H1 (cell line): ENCODE results near the gene USP3. TPM values are rescaled to one million over a fixed set of nuclear protein-coding genes. Genes with fewer than 3 reads are reported as not detected.

ENCODE experiments used
- ASH2L ChIP-seq: fragments of 200-600, 300-600 bp; sonication (generic); IDR thresholded peaks from one replicate; pipeline ENCODE4 v1.7.1; 2017; ENCODE audit warnings: low read length
- CHD1 ChIP-seq: IDR thresholded peaks from 2 replicates; pipeline ENCODE4 v1.6.1; 2012; ENCODE audit warnings: low read depth, low read length, improper control_type of control experiment
- E2F6 ChIP-seq: IDR thresholded peaks from 2 replicates; pipeline ENCODE4 v1.6.1; 2012; ENCODE audit warnings: inconsistent platforms
- EZH2 ChIP-seq: fragments of 200-600 bp; sonication (generic); IDR thresholded peaks from 2 replicates; pipeline ENCODE4 v1.7.1; 2012; ENCODE audit warnings: low read depth, mild to moderate bottlenecking, moderate library complexity, low read length, inconsistent platforms; ENCODE audit not compliant: severe bottlenecking
- GABPA ChIP-seq: IDR thresholded peaks from 2 replicates; pipeline ENCODE4 v1.6.1; 2011; ENCODE audit warnings: mild to moderate bottlenecking, low read length, moderate library complexity, borderline replicate concordance; ENCODE audit not compliant: insufficient read depth
- KDM4A ChIP-seq: IDR thresholded peaks from one replicate; pipeline ENCODE4 v1.7.1; 2012; ENCODE audit warnings: low read depth, mild to moderate bottlenecking, moderate library complexity, low read length, inconsistent platforms; ENCODE audit not compliant: severe bottlenecking
- MAX ChIP-seq: IDR thresholded peaks from 2 replicates; pipeline ENCODE4 v1.6.1; 2012; ENCODE audit warnings: inconsistent platforms
- POLR2A ChIP-seq, 2 experiments: IDR thresholded peaks; 1 replicate in 1 of 2; 2 replicates in 1 of 2; pipeline ENCODE4 v1.6.1; 2011; ENCODE audit warnings: low read depth in 2 of 2, low read length in 2 of 2, mild to moderate bottlenecking in 2 of 2; ENCODE audit errors: control extremely low read depth in 1 of 2
- RXRA ChIP-seq: IDR thresholded peaks from 2 replicates; pipeline ENCODE4 v1.6.1; 2011; ENCODE audit warnings: low read depth, mild to moderate bottlenecking, low read length, moderate library complexity; ENCODE audit not compliant: insufficient read depth
- SAP30 ChIP-seq: fragments of 300-600 bp; sonication (generic); IDR thresholded peaks from 2 replicates; pipeline ENCODE4 v1.7.1; 2012; ENCODE audit warnings: low read length, moderate library complexity, mild to moderate bottlenecking, inconsistent platforms; ENCODE audit not compliant: insufficient read depth, insufficient replicate concordance
- SIX5 ChIP-seq: IDR thresholded peaks from 2 replicates; pipeline ENCODE4 v1.6.1; 2011; ENCODE audit warnings: mild to moderate bottlenecking, low read depth, low read length
- SRF ChIP-seq: IDR thresholded peaks from 2 replicates; pipeline ENCODE4 v1.6.1; 2011; ENCODE audit warnings: mild to moderate bottlenecking, low read depth, low read length, moderate library complexity
- TAF1 ChIP-seq: IDR thresholded peaks from 2 replicates; pipeline ENCODE4 v1.6.1; 2011; ENCODE audit warnings: mild to moderate bottlenecking, low read depth, low read length
- TAF7 ChIP-seq: optimal IDR thresholded peaks from 2 replicates; pipeline ENCODE3; 2011; ENCODE audit warnings: low read depth, mild to moderate bottlenecking, inconsistent platforms, low read length, moderate library complexity, borderline replicate concordance
- TBP ChIP-seq: IDR thresholded peaks from 2 replicates; pipeline ENCODE4 v1.6.1; 2011; ENCODE audit warnings: low read depth, low read length, improper control_type of control experiment
- TCF12 ChIP-seq: IDR thresholded peaks from 2 replicates; pipeline ENCODE4 v1.6.1; 2011; ENCODE audit warnings: low read depth, mild to moderate bottlenecking, low read length
- TEAD4 ChIP-seq: IDR thresholded peaks from 2 replicates; pipeline ENCODE4 v1.6.1; 2012; ENCODE audit warnings: low read depth, low read length, inconsistent platforms, mixed read lengths
- ZNF274 ChIP-seq: IDR thresholded peaks from 2 replicates; pipeline ENCODE4 v1.7.0; 2012; ENCODE audit warnings: low read length, borderline replicate concordance; ENCODE audit errors: extremely low read depth
- polyA plus RNA-seq, 7 experiments: library from polyadenylated mRNA; depleted of rRNA in 3 of 7; stranded (reverse) in 5 of 7; unstranded in 2 of 7; fragments of >200 nt in 5 of 7; fragments of 200-250 nt in 2 of 7; gene quantifications; 1 replicate in 5 of 7; 2 replicates in 1 of 7; 4 replicates in 1 of 7; pipeline versions ENCODE4 v1.2.1 to v1.2.3, GENCODE V29; 2011 to 2013; ENCODE audit warnings: missing spikeins in 2 of 7, mixed read lengths in 2 of 7
- total RNA-seq: library from RNA; stranded (reverse); fragmentation: NEBNext Ultra II Directional; extraction: Animal tissue kit (Norgen Biotek cat#: 25700); gene quantifications from 2 replicates; pipeline ENCODE4 v1.2.1, GENCODE V29; 2021

The USP3 gene
- total and polyA plus RNA-seq, 2 of the 8 experiments (the other 6 are each of a cell fraction or from before 2014, with no cell fraction given), result 15.5 to 16.2 TPM

- TF ChIP-seq EZH2 (peak; percentile 57), TAF1 (peak; percentile 28; the same call in 1 of the 2 replicates), RXRA (no peak), TBP (0 out of 2 replicates have a peak, but pooled peaks have one; percentile 34), POLR2A (IDR thresholded peaks at IDR 0.05; ENCODE audit: control extremely low read depth in 1 of 2, low read depth in 2 of 2, low read length in 2 of 2) (no peak), KDM4A (peak; percentile 78), SAP30 (peak; percentile 53), ZNF274 (no peak), TEAD4 (no peak), TAF7 (no peak), E2F6 (peak; percentile 54; the same call in 1 of the 2 replicates), SRF (no peak), TCF12 (no peak), MAX (peak; percentile 63; the same call in 1 of the 2 replicates), CHD1 (no peak), GABPA (no peak), SIX5 (no peak), ASH2L (peak; percentile 10)
These were observed 817 bp downstream of the USP3 start (continued) for GRCh38 chr15:63504979-63505841.
